GM10266 (cell line): ENCODE measurements around the gene ZFYVE28.
A peak's percentile ranks its signal among the peaks of the same experiment; 100 is the strongest.

ENCODE experiments used
- DNase-seq: peaks from one replicate; pipeline ENCODE4 v3.0.0; 2012; ENCODE audit errors: extremely low spot score
- TF ChIP-seq, protein P1 (sequence below): IDR thresholded peaks from 2 replicates; pipeline ENCODE4 v1.5.1; 2012; ENCODE audit warnings: mild to moderate bottlenecking, low read depth; ENCODE audit not compliant: control insufficient read depth, insufficient read depth; ENCODE audit errors: missing control alignments

ZFYVE28 gene

GRCh38 chr4:2396781-2397368 lies 21.6 kb downstream of the ZFYVE28 start:
- no peak for DNase-seq
- TF ChIP-seq, protein P1, sequence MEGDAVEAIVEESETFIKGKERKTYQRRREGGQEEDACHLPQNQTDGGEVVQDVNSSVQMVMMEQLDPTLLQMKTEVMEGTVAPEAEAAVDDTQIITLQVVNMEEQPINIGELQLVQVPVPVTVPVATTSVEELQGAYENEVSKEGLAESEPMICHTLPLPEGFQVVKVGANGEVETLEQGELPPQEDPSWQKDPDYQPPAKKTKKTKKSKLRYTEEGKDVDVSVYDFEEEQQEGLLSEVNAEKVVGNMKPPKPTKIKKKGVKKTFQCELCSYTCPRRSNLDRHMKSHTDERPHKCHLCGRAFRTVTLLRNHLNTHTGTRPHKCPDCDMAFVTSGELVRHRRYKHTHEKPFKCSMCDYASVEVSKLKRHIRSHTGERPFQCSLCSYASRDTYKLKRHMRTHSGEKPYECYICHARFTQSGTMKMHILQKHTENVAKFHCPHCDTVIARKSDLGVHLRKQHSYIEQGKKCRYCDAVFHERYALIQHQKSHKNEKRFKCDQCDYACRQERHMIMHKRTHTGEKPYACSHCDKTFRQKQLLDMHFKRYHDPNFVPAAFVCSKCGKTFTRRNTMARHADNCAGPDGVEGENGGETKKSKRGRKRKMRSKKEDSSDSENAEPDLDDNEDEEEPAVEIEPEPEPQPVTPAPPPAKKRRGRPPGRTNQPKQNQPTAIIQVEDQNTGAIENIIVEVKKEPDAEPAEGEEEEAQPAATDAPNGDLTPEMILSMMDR: no peak

DNA sequence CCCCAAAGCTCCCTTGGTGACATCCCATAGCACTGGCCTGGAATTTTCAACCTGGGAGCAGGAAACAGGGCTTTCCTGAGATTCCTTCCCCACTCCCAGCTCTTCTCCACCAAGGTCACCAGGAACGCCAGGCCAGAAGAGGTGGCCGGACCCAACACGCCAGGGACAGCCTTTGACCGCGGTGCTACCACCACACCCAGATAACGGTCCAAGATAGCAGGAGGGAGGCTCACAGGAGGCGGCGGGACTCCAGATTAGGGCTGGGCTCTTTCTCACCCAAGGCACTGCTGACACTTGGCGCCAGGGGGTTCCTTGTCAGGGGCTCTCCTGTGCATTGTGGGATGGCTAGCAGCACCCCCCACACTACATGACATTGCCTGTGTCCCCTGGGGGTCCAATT lies 22.9 kb downstream of the ZFYVE28 start:
- no peak for DNase-seq
- TF ChIP-seq, protein P1: no peak

GRCh38 chr4:2395038-2395437 lies 23.4 kb downstream of the ZFYVE28 start:
- DNase-seq: no peak
- TF ChIP-seq, protein P1: no peak

- DNase-seq: no peak
- TF ChIP-seq, protein P1: no peak
These were observed 23.9 kb downstream of the ZFYVE28 start for GRCh38 chr4:2394528-2394927.

DNA sequence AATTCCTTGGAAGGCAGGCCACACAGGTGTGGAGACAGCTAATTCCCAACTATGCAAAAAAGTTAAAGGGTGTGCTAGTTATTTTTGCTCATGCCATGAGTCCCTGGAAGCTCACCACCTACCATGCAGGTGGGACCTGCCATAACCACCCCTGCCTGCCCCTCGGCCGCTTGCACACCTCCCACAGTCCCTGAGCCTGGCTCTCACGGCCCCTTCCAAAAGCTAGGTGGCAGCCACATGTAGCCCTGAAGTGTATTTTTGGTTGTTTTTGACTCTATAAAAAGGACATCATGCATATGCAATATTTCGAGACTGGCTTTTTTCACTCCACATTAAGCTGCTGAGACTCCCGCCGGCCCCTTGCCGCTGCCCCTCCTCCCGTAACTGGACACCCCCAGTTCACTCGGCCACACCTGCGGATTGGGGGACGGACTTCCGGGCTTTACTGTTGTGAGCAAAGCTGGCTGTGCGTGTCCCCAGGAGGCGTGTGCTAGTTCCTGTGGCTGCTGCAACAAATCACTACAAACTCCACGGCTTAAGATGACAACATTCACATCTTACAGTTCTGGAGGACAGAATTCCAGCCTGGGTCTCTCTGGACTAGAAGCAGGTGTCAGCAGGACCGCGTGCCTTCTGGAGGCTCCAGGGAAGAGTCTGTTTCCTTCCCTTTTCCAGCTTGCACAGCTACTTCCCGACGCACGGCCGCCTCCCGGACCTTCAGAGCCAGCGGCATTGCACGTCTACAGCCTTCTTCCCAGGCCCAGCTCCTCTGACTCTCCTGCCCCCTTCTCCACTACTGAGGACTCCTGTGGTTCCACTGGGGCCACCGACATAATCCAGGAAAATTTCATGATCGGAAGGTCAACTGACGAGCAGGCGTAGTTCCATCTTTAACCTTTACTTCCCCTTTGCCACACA lies 24.8 kb downstream of the ZFYVE28 start:
- peak; percentile 56 for DNase-seq
- TF ChIP-seq, protein P1: no peak

DNA sequence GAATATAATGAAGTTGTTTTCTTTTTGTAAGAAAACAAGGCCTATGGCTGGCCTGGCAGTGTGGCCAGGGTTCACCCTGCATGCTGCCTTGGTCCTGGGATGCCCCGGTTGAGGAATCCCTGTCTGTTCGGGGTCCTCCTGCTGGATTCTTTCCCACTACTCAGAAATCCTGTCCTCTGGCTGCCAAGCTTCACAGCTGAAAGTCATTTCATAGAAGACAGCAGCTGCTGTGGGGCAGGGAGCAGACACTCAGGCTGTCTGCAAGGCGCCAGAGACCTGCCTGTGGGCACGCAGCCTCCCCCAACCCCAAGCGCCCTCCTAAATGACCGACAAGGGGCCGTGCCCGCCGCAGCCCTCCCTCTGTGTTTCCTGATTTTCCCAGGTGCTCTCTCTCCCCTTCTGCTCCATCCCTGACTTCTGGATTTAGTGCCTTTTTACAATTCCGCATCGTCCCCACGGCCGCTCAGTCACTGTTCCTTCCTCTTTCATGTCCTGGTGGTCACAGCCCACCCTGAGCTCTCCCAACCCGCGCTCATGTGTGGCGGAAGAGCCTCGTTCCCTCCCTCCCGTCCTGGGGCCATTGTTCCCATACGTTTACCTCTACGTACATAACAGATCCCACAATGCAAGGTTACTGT lies 27.5 kb downstream of the ZFYVE28 start:
- TF ChIP-seq, protein P1: no peak
- DNase-seq: no peak
